ENCODE results near the gene CDH4.
"Not testable (repeated sequence)": the region's sequence is repeated elsewhere in the genome, so short reads cannot be mapped to it uniquely, and the experiment has no call there.

Gene CDH4

GRCh38 chr20:61448386-61448785, 196.3 kb downstream of the CDH4 start:
- Histone ChIP-seq H3K4me1 (ENCODE audit: control insufficient read depth, insufficient read depth, low read length, poor library complexity, severe bottlenecking) (peaks cover 8% of the 10 kb centered on the region), H3K4me3 (ENCODE audit: extremely low read depth, insufficient read depth, low read length, poor library complexity, severe bottlenecking) (no peak overlapping the region), H3K9me3 (ENCODE audit: control insufficient read depth, low read length) (no peaks in the 10 kb centered on the region), H3K36me3 (ENCODE audit: control insufficient read depth, insufficient read depth, low read length) (no peaks in the 10 kb centered on the region), H3K27ac (ENCODE audit: low read depth, low read length, severe bottlenecking) (no peak overlapping the region)
- 76 to 78% methylated on average over 8 to 12 of the region's 13 CpGs for WGBS, 2 experiments (ENCODE audit: insufficient coverage in 2 of 2)

GRCh38 chr20:61449057-61449609, 197.1 kb downstream of the CDH4 start:
- 76 to 82% methylated on average over 6 of the region's 8 CpGs for WGBS, 2 experiments (ENCODE audit: insufficient coverage in 2 of 2)
- no peak overlapping the region for H3K27ac ChIP-seq (ENCODE audit: low read depth, low read length, severe bottlenecking)

DNA sequence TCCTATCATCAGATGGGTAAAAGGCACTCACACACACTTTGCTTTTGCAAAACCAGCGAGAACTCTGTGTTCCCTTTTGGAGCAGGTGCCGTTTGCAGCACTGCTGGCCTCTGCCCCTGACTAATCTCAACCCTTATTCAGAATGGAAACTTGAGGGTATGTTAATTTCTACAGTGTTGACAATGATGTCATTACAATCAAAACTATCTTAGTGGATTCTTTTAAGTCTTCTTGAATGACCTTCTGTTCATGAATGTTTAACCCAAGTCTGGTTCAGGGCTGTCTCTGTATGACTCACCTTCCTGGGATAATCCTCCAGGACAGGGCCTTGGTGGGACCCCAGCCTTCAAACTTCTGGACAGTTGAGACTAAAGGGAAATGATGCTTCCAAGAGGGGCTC, 197.9 kb downstream of the CDH4 start:
- WGBS, 2 experiments (ENCODE audit: insufficient coverage in 2 of 2) = 93 to 100% methylated on average over 1 to 2 of the region's 2 CpGs
- H3K9me3 ChIP-seq (ENCODE audit: control insufficient read depth, low read length) = no peaks in the 10 kb centered on the region
- no peak overlapping the region for H3K4me3 ChIP-seq (ENCODE audit: extremely low read depth, insufficient read depth, low read length, poor library complexity, severe bottlenecking)
- no peaks in the 10 kb centered on the region for H3K36me3 ChIP-seq (ENCODE audit: control insufficient read depth, insufficient read depth, low read length)
- H3K4me1 ChIP-seq (ENCODE audit: control insufficient read depth, insufficient read depth, low read length, poor library complexity, severe bottlenecking) = peaks cover 8% of the 10 kb centered on the region
- no peak overlapping the region for H3K27ac ChIP-seq (ENCODE audit: low read depth, low read length, severe bottlenecking)

More at GRCh38 chr20:61449057-61449609, 197.1 kb downstream of the CDH4 start:
- no peaks in the 10 kb centered on the region for H3K9me3 ChIP-seq (ENCODE audit: control insufficient read depth, low read length)
- no peaks in the 10 kb centered on the region for H3K36me3 ChIP-seq (ENCODE audit: control insufficient read depth, insufficient read depth, low read length)
- no peak overlapping the region for H3K4me3 ChIP-seq (ENCODE audit: extremely low read depth, insufficient read depth, low read length, poor library complexity, severe bottlenecking)
- H3K4me1 ChIP-seq (ENCODE audit: control insufficient read depth, insufficient read depth, low read length, poor library complexity, severe bottlenecking) = peaks cover 8% of the 10 kb centered on the region

- Histone ChIP-seq H3K4me1 (ENCODE audit: control insufficient read depth, insufficient read depth, low read length, poor library complexity, severe bottlenecking) (peaks cover 8% of the 10 kb centered on the region), H3K36me3 (ENCODE audit: control insufficient read depth, insufficient read depth, low read length) (no peaks in the 10 kb centered on the region), H3K9me3 (ENCODE audit: control insufficient read depth, low read length) (no peaks in the 10 kb centered on the region), H3K27ac (ENCODE audit: low read depth, low read length, severe bottlenecking) (no peak overlapping the region), H3K4me3 (ENCODE audit: extremely low read depth, insufficient read depth, low read length, poor library complexity, severe bottlenecking) (no peak overlapping the region)
- 84 to 95% methylated on average over 5 to 6 of the region's 6 CpGs for WGBS, 2 experiments (ENCODE audit: insufficient coverage in 2 of 2)
Measured at GRCh38 chr20:61450549-61450948, 198.5 kb downstream of the CDH4 start.

DNA sequence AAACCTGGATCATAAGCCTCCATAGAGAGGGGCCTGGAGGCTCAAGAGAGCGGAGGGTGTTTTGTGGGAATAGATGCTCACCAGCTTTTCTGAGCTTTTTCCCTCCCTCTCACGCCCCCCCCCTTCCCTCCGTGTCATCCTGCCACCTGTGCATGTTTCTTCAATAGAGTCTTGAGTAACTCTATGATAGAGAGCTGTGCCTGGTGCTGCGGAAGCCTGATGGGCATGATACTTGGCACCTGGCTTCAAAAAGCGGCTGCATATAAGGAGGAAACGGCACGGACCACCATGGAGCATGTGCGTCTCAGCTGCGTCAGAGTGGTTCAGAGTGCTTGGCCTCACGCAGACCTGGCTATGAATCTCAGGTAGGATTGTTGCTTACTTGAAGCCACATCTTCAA, 198.9 kb downstream of the CDH4 start:
- H3K9me3 ChIP-seq (ENCODE audit: control insufficient read depth, low read length) = no peaks in the 10 kb centered on the region
- H3K4me3 ChIP-seq (ENCODE audit: extremely low read depth, insufficient read depth, low read length, poor library complexity, severe bottlenecking) = no peak overlapping the region
- no peak overlapping the region for H3K27ac ChIP-seq (ENCODE audit: low read depth, low read length, severe bottlenecking)
- no peaks in the 10 kb centered on the region for H3K36me3 ChIP-seq (ENCODE audit: control insufficient read depth, insufficient read depth, low read length)
- 95 to 100% methylated on average over 6 to 7 of the region's 10 CpGs for WGBS, 2 experiments (ENCODE audit: insufficient coverage in 2 of 2)
- peaks cover 8% of the 10 kb centered on the region for H3K4me1 ChIP-seq (ENCODE audit: control insufficient read depth, insufficient read depth, low read length, poor library complexity, severe bottlenecking)

GRCh38 chr20:61451953-61452352, 199.9 kb downstream of the CDH4 start:
- H3K4me1 ChIP-seq (ENCODE audit: control insufficient read depth, insufficient read depth, low read length, poor library complexity, severe bottlenecking) = peaks cover 8% of the 10 kb centered on the region
- H3K9me3 ChIP-seq (ENCODE audit: control insufficient read depth, low read length) = no peaks in the 10 kb centered on the region
- WGBS, 2 experiments (ENCODE audit: insufficient coverage in 2 of 2) = 72 to 98% methylated on average over 6 to 7 of the region's 8 CpGs
- H3K27ac ChIP-seq (ENCODE audit: low read depth, low read length, severe bottlenecking) = no peak overlapping the region
- no peaks in the 10 kb centered on the region for H3K36me3 ChIP-seq (ENCODE audit: control insufficient read depth, insufficient read depth, low read length)
- no peak overlapping the region for H3K4me3 ChIP-seq (ENCODE audit: extremely low read depth, insufficient read depth, low read length, poor library complexity, severe bottlenecking)

- 58 to 64% methylated on average over 3 to 6 of the region's 7 CpGs for WGBS, 2 experiments (ENCODE audit: insufficient coverage in 2 of 2)
- H3K4me3 ChIP-seq (ENCODE audit: extremely low read depth, insufficient read depth, low read length, poor library complexity, severe bottlenecking) = no peak overlapping the region
- peaks cover 8% of the 10 kb centered on the region for H3K4me1 ChIP-seq (ENCODE audit: control insufficient read depth, insufficient read depth, low read length, poor library complexity, severe bottlenecking)
- H3K27ac ChIP-seq (ENCODE audit: low read depth, low read length, severe bottlenecking) = no peak overlapping the region
- H3K9me3 ChIP-seq (ENCODE audit: control insufficient read depth, low read length) = no peaks in the 10 kb centered on the region
- no peaks in the 10 kb centered on the region for H3K36me3 ChIP-seq (ENCODE audit: control insufficient read depth, insufficient read depth, low read length)
Measured at GRCh38 chr20:61453219-61453618, 201.2 kb downstream of the CDH4 start.

GRCh38 chr20:61453623-61454022, 201.6 kb downstream of the CDH4 start:
- no CpG with 5 or more reads among the region's 3 CpGs for WGBS, 2 experiments (ENCODE audit: insufficient coverage in 2 of 2)

GRCh38 chr20:61454053-61454452, 202.0 kb downstream of the CDH4 start:
- H3K4me1 ChIP-seq (ENCODE audit: control insufficient read depth, insufficient read depth, low read length, poor library complexity, severe bottlenecking) = peaks cover 8% of the 10 kb centered on the region
- no peak overlapping the region for H3K4me3 ChIP-seq (ENCODE audit: extremely low read depth, insufficient read depth, low read length, poor library complexity, severe bottlenecking)
- no peaks in the 10 kb centered on the region for H3K36me3 ChIP-seq (ENCODE audit: control insufficient read depth, insufficient read depth, low read length)
- WGBS, 2 experiments (ENCODE audit: insufficient coverage in 2 of 2) = 89 to 96% methylated on average over 5 of the region's 9 CpGs
- H3K27ac ChIP-seq (ENCODE audit: low read depth, low read length, severe bottlenecking) = no peak overlapping the region
- no peaks in the 10 kb centered on the region for H3K9me3 ChIP-seq (ENCODE audit: control insufficient read depth, low read length)

More at GRCh38 chr20:61453623-61454022, 201.6 kb downstream of the CDH4 start:
- H3K4me3 ChIP-seq (ENCODE audit: extremely low read depth, insufficient read depth, low read length, poor library complexity, severe bottlenecking); H3K27ac ChIP-seq (ENCODE audit: low read depth, low read length, severe bottlenecking); H3K9me3 ChIP-seq (ENCODE audit: control insufficient read depth, low read length); H3K36me3 ChIP-seq (ENCODE audit: control insufficient read depth, insufficient read depth, low read length); H3K4me1 ChIP-seq (ENCODE audit: control insufficient read depth, insufficient read depth, low read length, poor library complexity, severe bottlenecking): not testable (repeated sequence)

GRCh38 chr20:61455508-61456215, 203.6 kb downstream of the CDH4 start:
- WGBS, 2 experiments (ENCODE audit: insufficient coverage in 2 of 2) = 90 to 92% methylated on average over 5 to 6 of the region's 6 CpGs

DNA sequence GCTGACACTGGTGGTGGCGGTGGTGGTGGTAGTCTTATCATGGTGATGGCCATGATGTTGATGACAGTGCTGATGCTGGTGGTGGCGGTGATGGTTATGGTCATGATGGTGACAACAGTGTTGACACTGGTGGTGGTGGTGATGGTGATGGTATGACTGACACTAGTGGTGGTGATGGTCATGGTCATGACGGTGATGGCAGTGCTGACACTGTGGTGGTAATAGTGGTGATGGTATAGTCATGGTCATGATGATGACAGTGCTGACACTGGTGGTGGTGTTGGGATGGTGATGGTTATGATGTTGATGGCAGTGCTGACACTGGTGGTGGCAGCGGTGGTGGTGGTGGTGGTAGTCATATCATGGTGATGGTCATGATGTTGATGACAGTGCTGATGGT, 205.7 kb downstream of the CDH4 start:
- WGBS, 2 experiments (ENCODE audit: insufficient coverage in 2 of 2) = 90 to 100% methylated on average over 2 to 3 of the region's 4 CpGs
- H3K9me3 ChIP-seq (ENCODE audit: control insufficient read depth, low read length) = no peaks in the 10 kb centered on the region
- no peak overlapping the region for H3K27ac ChIP-seq (ENCODE audit: low read depth, low read length, severe bottlenecking)
- no peaks in the 10 kb centered on the region for H3K36me3 ChIP-seq (ENCODE audit: control insufficient read depth, insufficient read depth, low read length)
- no peaks in the 10 kb centered on the region for H3K4me1 ChIP-seq (ENCODE audit: control insufficient read depth, insufficient read depth, low read length, poor library complexity, severe bottlenecking)
- H3K4me3 ChIP-seq (ENCODE audit: extremely low read depth, insufficient read depth, low read length, poor library complexity, severe bottlenecking) = no peak overlapping the region

More at GRCh38 chr20:61455508-61456215, 203.6 kb downstream of the CDH4 start:
- Histone ChIP-seq H3K4me3 (ENCODE audit: extremely low read depth, insufficient read depth, low read length, poor library complexity, severe bottlenecking) (no peak overlapping the region), H3K9me3 (ENCODE audit: control insufficient read depth, low read length) (no peaks in the 10 kb centered on the region), H3K4me1 (ENCODE audit: control insufficient read depth, insufficient read depth, low read length, poor library complexity, severe bottlenecking) (no peaks in the 10 kb centered on the region), H3K36me3 (ENCODE audit: control insufficient read depth, insufficient read depth, low read length) (no peaks in the 10 kb centered on the region), H3K27ac (ENCODE audit: low read depth, low read length, severe bottlenecking) (no peak overlapping the region)

All from mesodermal cell (in vitro differentiated cells).